Spleen (tissue), 11 donors: ENCODE data around the gene RPTOR. TPM values are rescaled to one million over a fixed set of nuclear protein-coding genes. Genes with fewer than 3 reads are reported as not detected.

Source experiments
- DNase-seq: peaks from one replicate; pipeline ENCODE4 v3.0.0-alpha.2; 2020
- H3K27ac ChIP-seq, 8 donors: fragments of 200-600 bp; sonication (generic) in 7 of 8; 1 replicate in 4 of 8; 2 replicates in 4 of 8; pipeline versions ENCODE4 v1.5.0 to v1.8.0; 2016 to 2021; ENCODE audit warnings: inconsistent platforms in 4 of 8, mild to moderate bottlenecking in 4 of 8, moderate library complexity in 1 of 8
- H3K27me3 ChIP-seq, 7 donors: fragments of 200-600 bp; sonication (generic) in 6 of 7; replicated peaks in 1 of 7; 1 replicate in 4 of 7; 2 replicates in 3 of 7; pipeline versions ENCODE4 v1.5.0 to v1.8.0; 2016 to 2021; ENCODE audit warnings: inconsistent platforms in 3 of 7, mild to moderate bottlenecking in 1 of 7
- H3K36me3 ChIP-seq, 6 donors: fragments of 200-600 bp; sonication (generic) in 5 of 6; 1 replicate in 4 of 6; 2 replicates in 2 of 6; pipeline versions ENCODE4 v1.5.0 to v1.8.0; 2016 to 2021; ENCODE audit warnings: inconsistent platforms in 2 of 6
- H3K4me1 ChIP-seq, 6 donors: fragments of 200-600 bp; sonication (generic) in 5 of 6; 1 replicate in 3 of 6; 2 replicates in 3 of 6; pipeline versions ENCODE4 v1.5.0 to v1.8.0; 2016 to 2021; ENCODE audit warnings: inconsistent platforms in 3 of 6
- H3K4me3 ChIP-seq, 8 donors: fragments of 200-600 bp; sonication (generic) in 7 of 8; 1 replicate in 4 of 8; 2 replicates in 4 of 8; pipeline versions ENCODE4 v1.5.0 to v1.8.0; 2016 to 2021; ENCODE audit warnings: inconsistent platforms in 4 of 8, mild to moderate bottlenecking in 4 of 8, moderate library complexity in 2 of 8
- H3K9me3 ChIP-seq, 8 donors: fragments of 200-600 bp; sonication (generic) in 7 of 8; 1 replicate in 4 of 8; 2 replicates in 4 of 8; pipeline versions ENCODE4 v1.5.0 to v1.8.0; 2016 to 2021; ENCODE audit warnings: inconsistent platforms in 4 of 8
- POLR2A ChIP-seq, 3 donors: fragments of 450-650 bp; IDR thresholded peaks; one replicate each; pipeline ENCODE4 v1.5.1; 2017; ENCODE audit warnings: antibody characterized with exemption in 3 of 3, mild to moderate bottlenecking in 1 of 3
- POLR2AphosphoS5 ChIP-seq, 3 donors: sonication (generic); formaldehyde crosslinking; IDR thresholded peaks; one replicate each; pipeline ENCODE4 v1.5.1; 2017; ENCODE audit warnings: antibody characterized with exemption in 3 of 3
- WGBS, 5 donors: extraction: QIAGEN DNeasy Blood & Tissue Kit in 3 of 5; methylation state at CpG; one replicate each; pipeline versions ENCODE4 v1.1.5 to v1.1.7; 2013 to 2018; 5-methylcytosine and 5-hydroxymethylcytosine counted together
- intact Hi-C: fragments of 100-400 bp; cut with DNase I; formaldehyde crosslinking; loops from one replicate; pipeline ENCODE4 v1.15.0; 2023; ENCODE audit warnings: low total_unique reads
- polyA plus RNA-seq, 3 donors: library from polyadenylated mRNA; stranded (reverse); fragments of 200-250 nt; gene quantifications; one replicate each; pipeline ENCODE4 v1.2.1, GENCODE V29; 2013
- total RNA-seq, 7 donors: library from RNA; depleted of rRNA in 3 of 7; stranded (reverse); fragments of >200 nt in 3 of 7; fragmentation: NEBNext Ultra II Directional in 4 of 7; extraction: Animal tissue kit (Norgen Biotek cat#: 25700) in 4 of 7; gene quantifications; one replicate each; pipeline versions ENCODE4 v1.1.0 to v1.2.1, GENCODE V29; 2016 to 2021
- TF ChIP-seq, protein P1 (sequence below), 11 experiments: fragments of 200-600 bp in 7 of 11; fragments of 450-650 bp in 4 of 11; sonication (generic) in 4 of 11; IDR thresholded peaks in 8 of 11; conservative IDR thresholded peaks in 3 of 11; 1 replicate in 7 of 11; 2 replicates in 4 of 11; pipeline versions ENCODE4 v1.4.0 to v1.8.0; 2016 to 2021; ENCODE audit warnings: antibody characterized with exemption in 11 of 11, inconsistent platforms in 4 of 11, mild to moderate bottlenecking in 1 of 11
- donor health status: healthy with polysubstance abuse.
- donor health status: DM: no; HTN: no; CAD: no; lungs with moderate emphysema.
- donor health status: DM: no; HTN: no; CAD: no.
- donor health status: Bipolar disorder and iron deficiency.
- donor health status: healthy.
- donor health status: DM: no; HTN: no; CAD: no.
- donor health status: DM: yes; HTN: yes; CAD: no.

Gene RPTOR
- total and polyA plus RNA-seq, 10 donors = 3.1 to 61.2 (median 40.7) TPM

DNA sequence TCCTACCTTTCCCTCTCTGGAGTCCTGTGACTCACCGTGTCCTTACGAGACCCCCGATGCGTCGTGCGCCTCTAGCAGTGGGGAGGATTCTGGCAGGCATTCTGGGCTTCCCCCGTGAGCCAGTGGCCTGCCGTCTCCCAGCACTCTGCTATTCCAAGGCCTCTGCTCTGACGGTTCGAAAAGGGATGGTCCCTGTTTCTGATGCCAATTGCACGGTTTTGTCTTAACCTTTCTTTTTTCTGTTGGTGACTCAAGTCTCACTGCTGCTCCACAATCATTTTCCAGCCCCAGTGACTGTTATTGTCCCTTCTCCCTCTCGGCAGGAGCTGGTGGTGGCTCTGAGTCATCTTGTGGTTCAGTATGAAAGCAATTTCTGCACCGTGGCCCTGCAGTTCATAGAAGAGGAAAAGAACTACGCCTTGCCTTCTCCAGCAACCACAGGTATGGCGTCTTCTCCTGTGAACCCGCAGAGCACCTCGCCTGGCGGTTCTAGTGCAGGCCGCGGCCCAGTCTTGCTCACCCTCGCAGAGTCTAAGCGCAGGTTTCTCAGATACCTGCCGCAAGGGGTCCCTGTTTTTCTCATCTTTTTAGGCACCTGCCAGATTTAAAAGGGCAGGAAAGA, 346.9 kb downstream of the RPTOR start:
- DNase-seq = peak; percentile 82
- intact Hi-C loops = no loop called here
- Histone ChIP-seq H3K27ac (peak overlapping the region in 7 of 8 donors; percentile 27 to 85 (median 72)), H3K4me1 (peaks cover 0 to 32% (median 13%) of the 10 kb centered on the region in 6 donors), H3K27me3 (no peaks in the 10 kb centered on the region), H3K9me3 (no peaks in the 10 kb centered on the region), H3K4me3 (no peak overlapping the region), H3K36me3 (peaks cover 0 to 94% (median 30%) of the 10 kb centered on the region in 6 donors)
- 51 to 82% (median 64%) methylated on average over 23 of the region's 23 CpGs for WGBS, 5 donors
- TF ChIP-seq POLR2AphosphoS5 (IDR thresholded peaks at IDR 0.05) = peak in 1 of 3 donors; percentile 18
- no peak for TF ChIP-seq POLR2A (IDR thresholded peaks at IDR 0.05)
- TF ChIP-seq, protein P1, sequence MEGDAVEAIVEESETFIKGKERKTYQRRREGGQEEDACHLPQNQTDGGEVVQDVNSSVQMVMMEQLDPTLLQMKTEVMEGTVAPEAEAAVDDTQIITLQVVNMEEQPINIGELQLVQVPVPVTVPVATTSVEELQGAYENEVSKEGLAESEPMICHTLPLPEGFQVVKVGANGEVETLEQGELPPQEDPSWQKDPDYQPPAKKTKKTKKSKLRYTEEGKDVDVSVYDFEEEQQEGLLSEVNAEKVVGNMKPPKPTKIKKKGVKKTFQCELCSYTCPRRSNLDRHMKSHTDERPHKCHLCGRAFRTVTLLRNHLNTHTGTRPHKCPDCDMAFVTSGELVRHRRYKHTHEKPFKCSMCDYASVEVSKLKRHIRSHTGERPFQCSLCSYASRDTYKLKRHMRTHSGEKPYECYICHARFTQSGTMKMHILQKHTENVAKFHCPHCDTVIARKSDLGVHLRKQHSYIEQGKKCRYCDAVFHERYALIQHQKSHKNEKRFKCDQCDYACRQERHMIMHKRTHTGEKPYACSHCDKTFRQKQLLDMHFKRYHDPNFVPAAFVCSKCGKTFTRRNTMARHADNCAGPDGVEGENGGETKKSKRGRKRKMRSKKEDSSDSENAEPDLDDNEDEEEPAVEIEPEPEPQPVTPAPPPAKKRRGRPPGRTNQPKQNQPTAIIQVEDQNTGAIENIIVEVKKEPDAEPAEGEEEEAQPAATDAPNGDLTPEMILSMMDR (IDR thresholded peaks at IDR 0.05 in 8 of 11, conservative IDR thresholded peaks at IDR 0.05 in 3 of 11) = peak in 3 of 11 experiments; percentile 10 to 26 (median 15)

DNA sequence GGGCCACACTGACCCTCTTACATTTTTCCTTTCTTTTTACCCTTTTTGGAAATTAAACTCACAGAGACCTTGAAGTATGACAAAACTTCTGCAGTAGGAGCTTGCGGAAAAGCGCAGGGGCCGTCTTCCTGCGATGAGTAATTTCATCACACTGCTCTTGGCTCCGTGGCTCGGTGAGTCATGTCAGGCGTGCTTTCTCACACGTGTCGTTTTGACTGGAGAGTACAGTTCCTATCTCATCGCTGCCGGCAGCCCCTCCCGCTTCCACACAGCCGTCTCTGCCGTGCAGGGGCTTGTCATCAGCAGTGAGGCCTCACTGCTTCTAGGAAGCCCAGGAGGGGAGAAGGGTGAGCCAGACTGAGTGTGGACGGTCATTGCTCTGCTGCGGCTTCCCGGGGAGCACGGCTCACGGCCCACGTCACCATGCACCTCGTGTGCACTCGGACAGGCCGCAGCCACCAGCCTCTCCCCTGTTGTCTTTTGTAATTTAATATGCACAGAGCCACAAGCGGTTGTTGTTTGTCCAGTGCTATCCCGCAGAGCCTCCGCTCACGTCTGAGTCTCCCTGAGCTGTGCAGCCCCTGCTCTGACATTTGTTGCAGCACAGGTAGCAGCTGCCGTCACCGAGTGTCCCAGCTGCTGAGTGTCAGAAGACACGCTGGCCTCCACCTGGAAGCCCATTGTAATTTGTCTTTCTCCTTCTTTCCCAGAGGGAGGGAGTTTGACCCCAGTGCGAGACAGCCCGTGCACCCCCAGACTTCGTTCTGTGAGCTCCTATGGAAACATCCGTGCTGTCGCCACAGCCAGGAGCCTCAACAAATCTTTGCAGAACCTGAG, 347.6 kb downstream of the RPTOR start:
- no peak for TF ChIP-seq POLR2A (IDR thresholded peaks at IDR 0.05)
- no peak for TF ChIP-seq POLR2AphosphoS5 (IDR thresholded peaks at IDR 0.05)
- TF ChIP-seq, protein P1 (IDR thresholded peaks at IDR 0.05 in 8 of 11, conservative IDR thresholded peaks at IDR 0.05 in 3 of 11) = no peak
- peak overlapping the region in 6 of 8 donors; percentile 48 to 85 (median 72) for H3K27ac ChIP-seq
- WGBS, 5 donors = 58 to 83% (median 69%) methylated on average over 34 to 35 of the region's 35 CpGs

DNA sequence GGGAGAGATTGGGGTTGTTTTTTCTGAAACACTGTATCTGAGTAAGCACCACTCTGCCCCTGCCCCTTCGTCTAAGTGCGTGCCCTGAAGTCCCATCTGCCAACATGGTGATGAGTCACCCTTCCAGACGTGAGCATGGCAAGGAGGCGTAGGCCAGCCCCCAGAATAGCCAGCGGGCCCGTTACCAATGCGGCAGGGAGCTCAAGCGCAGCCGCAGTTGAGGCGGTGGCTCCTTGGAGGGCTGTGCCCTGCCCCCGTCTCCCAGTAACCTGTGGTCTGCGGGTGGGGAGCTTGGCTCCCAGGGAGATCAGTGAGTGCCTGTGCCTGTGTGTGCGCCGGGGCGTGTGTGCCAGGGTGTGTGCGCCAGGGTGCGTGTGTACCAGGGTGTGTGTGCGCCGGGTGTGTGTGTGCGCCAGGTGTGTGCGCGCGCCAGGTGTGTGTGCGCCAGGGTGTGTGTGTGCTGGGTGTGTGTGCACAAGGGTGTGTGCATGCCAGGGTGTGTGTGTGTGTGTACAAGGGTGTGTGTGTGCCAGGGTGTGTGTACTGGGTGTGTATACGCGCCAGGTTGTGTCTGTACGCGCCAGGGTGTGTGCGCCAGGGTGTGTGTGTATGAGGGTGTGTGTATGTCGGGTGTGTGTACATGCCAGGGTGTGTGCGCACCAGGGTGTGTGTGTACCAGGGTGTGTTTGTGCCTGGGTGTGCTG, 348.4 kb downstream of the RPTOR start:
- Histone ChIP-seq H3K9me3 (no peaks in the 10 kb centered on the region), H3K27me3 (no peaks in the 10 kb centered on the region), H3K36me3 (peaks cover 0 to 87% (median 26%) of the 10 kb centered on the region in 6 donors), H3K4me3 (no peak overlapping the region), H3K4me1 (peaks cover 0 to 32% (median 13%) of the 10 kb centered on the region in 6 donors), H3K27ac (peak overlapping the region in 3 of 8 donors; percentile 71 to 73 (median 73))
- no peak for TF ChIP-seq POLR2A (IDR thresholded peaks at IDR 0.05)
- TF ChIP-seq, protein P1 (IDR thresholded peaks at IDR 0.05 in 8 of 11, conservative IDR thresholded peaks at IDR 0.05 in 3 of 11) = no peak
- no peak for TF ChIP-seq POLR2AphosphoS5 (IDR thresholded peaks at IDR 0.05)
- 86 to 94% (median 91%) methylated on average over 26 to 31 of the region's 31 CpGs for WGBS, 5 donors
- intact Hi-C loops = no loop called here
- DNase-seq = no peak

More for the DNA sequence above, 347.6 kb downstream of the RPTOR start:
- Histone ChIP-seq H3K4me3 (no peak overlapping the region), H3K36me3 (peaks cover 0 to 91% (median 26%) of the 10 kb centered on the region in 6 donors), H3K4me1 (peaks cover 0 to 32% (median 13%) of the 10 kb centered on the region in 6 donors), H3K9me3 (no peaks in the 10 kb centered on the region), H3K27me3 (no peaks in the 10 kb centered on the region)
- intact Hi-C loops = no loop called here
- peak; percentile 88 for DNase-seq
